Measurements from ENCODE around the gene CYSLTR1. TPM values are rescaled to one million over a fixed set of nuclear protein-coding genes. Genes with fewer than 3 reads are reported as not detected.

The CYSLTR1 gene
- polyA plus RNA-seq, 1 experiment: not detected

DNA sequence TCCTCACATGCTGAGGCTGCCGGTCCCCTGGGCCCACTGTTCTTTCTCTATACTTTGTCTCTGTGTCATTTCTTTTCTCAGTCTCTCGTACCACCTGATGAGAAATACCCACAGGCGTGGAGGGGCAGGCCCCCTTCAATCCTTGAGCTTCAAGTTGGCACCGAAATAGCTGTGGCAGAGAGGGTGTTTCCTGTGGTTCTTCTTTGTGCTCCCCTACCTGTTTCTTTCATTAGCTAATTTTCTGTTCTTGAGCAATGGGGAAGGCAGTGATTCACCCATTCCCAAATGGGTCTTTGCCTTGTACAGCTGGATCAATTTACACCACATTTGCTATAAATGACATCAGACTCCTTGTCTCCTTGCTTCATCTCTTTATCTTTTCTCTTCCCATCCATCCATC lies 2.1 kb upstream of the CYSLTR1 start:
- TF ChIP-seq, protein P1, sequence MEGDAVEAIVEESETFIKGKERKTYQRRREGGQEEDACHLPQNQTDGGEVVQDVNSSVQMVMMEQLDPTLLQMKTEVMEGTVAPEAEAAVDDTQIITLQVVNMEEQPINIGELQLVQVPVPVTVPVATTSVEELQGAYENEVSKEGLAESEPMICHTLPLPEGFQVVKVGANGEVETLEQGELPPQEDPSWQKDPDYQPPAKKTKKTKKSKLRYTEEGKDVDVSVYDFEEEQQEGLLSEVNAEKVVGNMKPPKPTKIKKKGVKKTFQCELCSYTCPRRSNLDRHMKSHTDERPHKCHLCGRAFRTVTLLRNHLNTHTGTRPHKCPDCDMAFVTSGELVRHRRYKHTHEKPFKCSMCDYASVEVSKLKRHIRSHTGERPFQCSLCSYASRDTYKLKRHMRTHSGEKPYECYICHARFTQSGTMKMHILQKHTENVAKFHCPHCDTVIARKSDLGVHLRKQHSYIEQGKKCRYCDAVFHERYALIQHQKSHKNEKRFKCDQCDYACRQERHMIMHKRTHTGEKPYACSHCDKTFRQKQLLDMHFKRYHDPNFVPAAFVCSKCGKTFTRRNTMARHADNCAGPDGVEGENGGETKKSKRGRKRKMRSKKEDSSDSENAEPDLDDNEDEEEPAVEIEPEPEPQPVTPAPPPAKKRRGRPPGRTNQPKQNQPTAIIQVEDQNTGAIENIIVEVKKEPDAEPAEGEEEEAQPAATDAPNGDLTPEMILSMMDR (IDR thresholded peaks at IDR 0.05; ENCODE audit: low read depth, low read length): no peak
- Histone ChIP-seq H3K27me3 (ENCODE audit: control insufficient read depth, insufficient read depth, low read length) (no peaks in the 10 kb centered on the region), H3K9me3 (ENCODE audit: control insufficient read depth, insufficient read depth, low read length) (no peaks in the 10 kb centered on the region), H3K4me3 (ENCODE audit: low read depth, low read length) (no peak overlapping the region), H3K27ac (ENCODE audit: low read depth, low read length) (no peak overlapping the region)
- no peak for DNase-seq (ENCODE audit: low read depth, low spot score)
- ChIA-PET CTCF (no interaction called here), POLR2A (no interaction called here)

GRCh38 chrX:78326401-78326800 lies 1.0 kb downstream of the CYSLTR1 start:
- Histone ChIP-seq H3K27me3 (ENCODE audit: control insufficient read depth, insufficient read depth, low read length) (no peaks in the 10 kb centered on the region), H3K27ac (ENCODE audit: low read depth, low read length) (no peak overlapping the region), H3K9me3 (ENCODE audit: control insufficient read depth, insufficient read depth, low read length) (no peaks in the 10 kb centered on the region), H3K4me3 (ENCODE audit: low read depth, low read length) (no peak overlapping the region)
- POLR2A ChIA-PET: no interaction called here
- CTCF ChIA-PET: no interaction called here
- TF ChIP-seq, protein P1 (IDR thresholded peaks at IDR 0.05; ENCODE audit: low read depth, low read length): no peak
- no peak for DNase-seq (ENCODE audit: low read depth, low spot score)

DNA sequence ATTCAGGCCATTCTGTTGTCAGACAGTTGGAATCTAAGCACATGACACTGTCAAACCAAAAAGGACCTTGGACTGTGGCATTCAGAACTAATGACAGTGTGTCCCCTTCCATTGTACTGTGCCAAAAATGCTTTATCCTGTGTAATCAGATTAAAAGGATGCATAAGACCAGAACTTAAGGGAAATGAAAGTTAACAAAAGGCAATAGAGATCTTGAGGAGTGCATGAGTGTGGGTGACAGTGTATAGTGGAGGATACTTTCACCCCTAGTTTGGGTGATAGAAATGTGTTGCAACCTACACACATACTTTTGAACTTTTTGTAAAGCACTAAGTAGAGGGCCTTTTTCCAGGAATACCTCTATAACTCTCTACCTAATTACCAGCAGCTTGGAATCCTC lies 4.5 kb downstream of the CYSLTR1 start:
- CTCF ChIA-PET: no interaction called here
- Histone ChIP-seq H3K27ac (ENCODE audit: low read depth, low read length) (no peak overlapping the region), H3K4me3 (ENCODE audit: low read depth, low read length) (no peak overlapping the region), H3K27me3 (ENCODE audit: control insufficient read depth, insufficient read depth, low read length) (no peaks in the 10 kb centered on the region), H3K9me3 (ENCODE audit: control insufficient read depth, insufficient read depth, low read length) (no peaks in the 10 kb centered on the region)
- POLR2A ChIA-PET: no interaction called here
- DNase-seq (ENCODE audit: low read depth, low spot score): no peak
- TF ChIP-seq, protein P1 (IDR thresholded peaks at IDR 0.05; ENCODE audit: low read depth, low read length): no peak

- Histone ChIP-seq H3K9me3 (ENCODE audit: control insufficient read depth, insufficient read depth, low read length) (no peaks in the 10 kb centered on the region), H3K27me3 (ENCODE audit: control insufficient read depth, insufficient read depth, low read length) (no peaks in the 10 kb centered on the region), H3K4me3 (ENCODE audit: low read depth, low read length) (no peak overlapping the region), H3K27ac (ENCODE audit: low read depth, low read length) (no peak overlapping the region)
- CTCF ChIA-PET: no interaction called here
- POLR2A ChIA-PET: no interaction called here
- no peak for DNase-seq (ENCODE audit: low read depth, low spot score)
- TF ChIP-seq, protein P1 (IDR thresholded peaks at IDR 0.05; ENCODE audit: low read depth, low read length): no peak
Measured at GRCh38 chrX:78321809-78322208, 5.6 kb downstream of the CYSLTR1 start.

- TF ChIP-seq, protein P1 (IDR thresholded peaks at IDR 0.05; ENCODE audit: low read depth, low read length): no peak
- no peak overlapping the region for H3K4me3 ChIP-seq (ENCODE audit: low read depth, low read length)
- H3K27me3 ChIP-seq (ENCODE audit: control insufficient read depth, insufficient read depth, low read length): no peaks in the 10 kb centered on the region
- no peak for DNase-seq (ENCODE audit: low read depth, low spot score)
- POLR2A ChIA-PET: no interaction called here
- H3K9me3 ChIP-seq (ENCODE audit: control insufficient read depth, insufficient read depth, low read length): peaks cover 3% of the 10 kb centered on the region; the same call in 1 of the 2 replicates
- CTCF ChIA-PET: no interaction called here
- H3K27ac ChIP-seq (ENCODE audit: low read depth, low read length): no peak overlapping the region
Measured at GRCh38 chrX:78316265-78316664, 11.1 kb downstream of the CYSLTR1 start.

All from AG04450 (cell line).